HTERT RPE-1 (cell line): Measurements from ENCODE around the gene ATP1A1.

Source experiments
- in situ Hi-C: fragments of 300-500 bp; cut with MboI; formaldehyde crosslinking; loops from 4 replicates; pipeline ENCODE4 v1.14.3; 2020; ENCODE audit warnings: low sequenced_read_pairs

ATP1A1 gene

GRCh38 chr1:116412480-116412798, 39.4 kb downstream of the ATP1A1 start:
- in situ Hi-C loops, result no loop called here

DNA sequence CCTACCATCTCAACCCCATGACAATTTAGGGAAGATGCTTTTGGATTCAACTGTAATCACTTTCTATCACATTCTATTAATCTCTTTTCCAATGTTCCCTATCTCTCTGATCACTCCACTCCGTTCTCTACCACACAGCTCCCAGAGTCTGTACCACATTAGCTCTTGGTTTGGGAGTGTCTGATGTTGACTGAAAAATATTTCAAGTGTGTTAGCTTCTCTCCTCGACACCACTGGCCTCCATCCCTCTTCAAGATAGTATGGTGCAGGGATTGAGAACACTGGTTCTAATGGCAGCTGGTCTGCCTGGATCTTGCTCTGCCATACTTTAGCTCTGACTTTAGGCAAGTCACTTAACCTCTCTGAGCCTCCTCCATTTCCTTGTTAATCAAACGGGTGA, 39.9 kb downstream of the ATP1A1 start:
- in situ Hi-C loops, result no loop called here

DNA sequence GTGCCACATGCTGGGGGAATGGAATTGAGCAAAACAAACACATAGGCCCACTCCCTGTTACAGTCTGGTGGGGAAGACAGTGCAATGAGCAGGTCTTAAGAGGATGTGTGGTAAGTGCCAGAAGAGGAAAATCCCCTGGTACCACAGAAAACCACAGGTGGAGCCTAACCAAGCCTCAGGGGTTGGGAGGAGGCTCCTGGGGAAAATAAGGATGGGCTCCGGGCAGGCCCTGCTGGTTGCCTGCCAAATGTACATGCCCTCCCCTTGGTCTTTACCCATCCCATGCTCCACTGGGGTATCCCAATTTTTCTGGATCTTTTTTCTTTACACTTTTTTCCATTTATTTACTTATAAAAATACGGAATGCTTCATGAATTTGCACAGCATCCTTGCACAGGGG, 40.4 kb downstream of the ATP1A1 start:
- in situ Hi-C loops, result no loop called here

- in situ Hi-C loops, result no loop called here
These were observed 41.3 kb downstream of the ATP1A1 start for GRCh38 chr1:116414364-116414763.

DNA sequence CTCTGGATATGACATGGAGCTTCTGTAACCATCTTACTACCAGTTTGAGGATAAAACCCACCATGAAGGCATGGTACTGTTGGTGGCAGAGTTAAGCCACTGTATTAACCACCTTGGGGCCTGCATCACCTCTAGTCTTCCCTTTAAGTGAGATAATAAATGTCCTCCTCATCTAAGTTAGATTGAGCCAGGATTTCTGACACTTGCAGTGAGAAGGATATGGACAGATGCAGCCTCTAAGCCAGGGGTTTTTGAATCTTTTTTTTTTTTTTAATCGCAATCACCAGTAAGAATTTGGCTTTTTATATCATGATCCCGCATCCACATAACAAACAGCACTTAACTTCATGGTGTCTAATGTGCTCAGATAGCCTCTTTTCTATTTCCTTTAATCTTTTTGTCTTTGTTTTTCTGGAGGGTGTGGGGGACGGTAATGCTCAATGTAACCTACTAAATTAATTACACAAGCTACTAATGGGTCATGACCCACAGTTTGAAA, 42.2 kb downstream of the ATP1A1 start:
- in situ Hi-C loops, result no loop called here

DNA sequence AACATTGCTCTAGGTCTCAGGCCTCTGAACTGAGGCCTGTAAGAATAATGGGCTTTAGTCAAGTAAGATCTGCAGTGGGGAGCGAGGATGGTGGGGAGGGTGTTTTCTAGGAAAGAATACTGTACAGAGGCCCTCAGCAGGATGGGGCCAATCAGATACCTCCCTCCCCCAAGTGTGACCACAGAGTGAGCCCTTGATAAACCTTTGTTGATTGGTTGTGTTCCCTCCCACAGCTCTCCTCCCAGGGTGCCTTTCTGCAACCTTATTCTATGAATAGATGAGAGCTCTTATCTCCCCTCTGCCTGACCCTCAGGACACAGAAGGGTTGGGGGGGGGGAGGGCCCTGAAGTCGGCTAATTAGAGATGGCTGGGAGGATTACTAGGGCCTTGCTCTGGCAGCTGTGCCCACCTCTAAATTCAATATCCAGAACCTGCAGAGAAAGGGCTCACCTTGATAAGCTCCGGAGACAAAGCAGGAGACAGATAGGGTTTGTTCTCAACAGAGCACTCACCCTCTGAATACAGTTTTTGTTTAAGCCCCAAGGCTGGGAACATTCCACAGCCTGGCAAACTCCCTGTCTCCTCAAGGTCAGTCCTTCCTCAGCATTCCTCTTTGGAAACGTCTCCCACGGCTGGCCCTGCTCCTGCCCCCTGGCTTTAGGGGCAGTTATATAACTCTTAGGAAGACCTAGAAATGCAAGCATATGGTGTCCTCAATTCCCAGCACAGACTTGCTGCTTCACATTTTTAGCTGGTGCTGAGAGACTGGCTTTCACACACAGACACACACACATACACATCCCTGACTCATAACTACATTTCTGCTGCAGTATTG, 42.9 kb downstream of the ATP1A1 start:
- in situ Hi-C loops, result no loop called here

GRCh38 chr1:116416854-116417513, 43.9 kb downstream of the ATP1A1 start:
- in situ Hi-C loops, result no loop called here

GRCh38 chr1:116417678-116418077, 44.6 kb downstream of the ATP1A1 start:
- in situ Hi-C loops, result no loop called here

DNA sequence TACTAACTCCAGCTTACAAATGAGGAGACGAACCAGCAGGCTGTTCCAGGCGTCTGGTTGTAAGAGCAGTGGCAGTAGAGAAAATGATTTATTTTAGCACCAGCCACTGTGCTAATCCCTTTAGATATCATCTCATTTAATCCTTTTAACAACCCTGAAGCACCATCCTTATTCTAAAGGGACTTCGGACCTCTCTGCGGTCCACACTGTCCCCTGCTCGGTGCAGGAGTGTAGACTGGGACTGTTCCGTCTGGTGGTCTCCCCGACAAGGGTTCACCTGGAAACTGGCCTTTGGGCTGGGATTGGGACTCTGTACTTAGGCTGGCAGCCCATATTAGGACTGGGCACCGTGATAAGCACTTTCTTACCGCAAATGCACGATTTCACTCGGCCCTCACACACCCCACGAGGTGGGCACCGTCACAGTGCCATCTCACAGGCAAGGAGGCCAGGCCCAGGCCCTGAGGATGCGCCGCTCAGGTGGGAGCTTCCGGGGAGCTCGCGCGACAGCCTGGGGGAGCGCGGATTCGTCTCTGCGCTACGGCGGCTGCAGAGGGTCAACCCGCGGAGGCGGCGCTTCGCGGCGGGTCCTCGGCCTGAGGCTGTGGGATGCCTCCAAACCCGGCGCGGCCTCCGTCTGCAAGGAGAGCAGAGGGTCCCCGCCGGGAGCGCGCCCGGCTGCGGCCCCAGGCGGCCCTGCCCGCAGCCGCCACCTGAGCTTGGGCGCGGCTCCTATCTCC, 45.2 kb downstream of the ATP1A1 start:
- in situ Hi-C loops, result no loop called here

- in situ Hi-C loops, result no loop called here
These were observed 47.6 kb downstream of the ATP1A1 start for GRCh38 chr1:116420417-116421200.

DNA sequence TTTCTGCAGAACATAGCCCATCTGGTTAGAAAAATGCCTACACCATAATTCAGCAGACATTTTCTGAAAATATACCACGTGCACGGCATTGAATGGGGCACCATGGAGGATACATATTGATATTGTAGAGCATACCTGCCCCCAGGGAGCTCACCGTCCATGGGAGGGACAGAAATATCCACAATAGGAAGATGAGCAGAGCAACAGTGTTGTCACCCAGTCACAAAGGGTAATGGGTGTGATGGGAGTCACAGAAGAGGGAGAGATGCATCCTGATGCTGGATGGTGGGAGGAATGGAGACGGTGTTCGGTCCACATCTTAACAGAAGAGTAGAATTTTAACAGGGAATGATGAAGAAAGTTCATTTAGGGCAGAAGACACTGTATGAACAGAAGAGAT, 51.4 kb downstream of the ATP1A1 start:
- in situ Hi-C loops, result no loop called here

DNA sequence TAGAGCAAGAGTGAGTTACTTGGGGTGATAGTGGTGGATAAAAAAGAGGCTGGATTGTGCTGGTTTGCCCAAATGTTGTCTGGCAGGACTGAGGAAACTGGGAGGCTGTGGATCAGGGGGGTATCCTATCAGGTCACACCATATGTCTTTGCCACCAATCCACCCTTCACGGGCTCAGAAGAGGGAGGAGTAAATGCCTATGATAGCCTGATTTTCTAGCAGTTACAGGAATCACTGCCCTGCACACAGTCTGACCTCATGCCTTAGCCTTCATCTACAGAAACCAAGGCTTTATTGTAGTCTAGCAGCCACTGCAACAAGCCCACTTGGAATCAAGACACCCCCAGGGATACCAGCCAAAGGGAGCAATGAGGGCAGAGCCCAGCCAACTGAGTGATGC, 51.8 kb downstream of the ATP1A1 start:
- in situ Hi-C loops, result no loop called here

- in situ Hi-C loops, result no loop called here
These were observed 52.9 kb downstream of the ATP1A1 start for GRCh38 chr1:116425987-116426386.

GRCh38 chr1:116426401-116426800, 53.4 kb downstream of the ATP1A1 start:
- in situ Hi-C loops, result no loop called here

DNA sequence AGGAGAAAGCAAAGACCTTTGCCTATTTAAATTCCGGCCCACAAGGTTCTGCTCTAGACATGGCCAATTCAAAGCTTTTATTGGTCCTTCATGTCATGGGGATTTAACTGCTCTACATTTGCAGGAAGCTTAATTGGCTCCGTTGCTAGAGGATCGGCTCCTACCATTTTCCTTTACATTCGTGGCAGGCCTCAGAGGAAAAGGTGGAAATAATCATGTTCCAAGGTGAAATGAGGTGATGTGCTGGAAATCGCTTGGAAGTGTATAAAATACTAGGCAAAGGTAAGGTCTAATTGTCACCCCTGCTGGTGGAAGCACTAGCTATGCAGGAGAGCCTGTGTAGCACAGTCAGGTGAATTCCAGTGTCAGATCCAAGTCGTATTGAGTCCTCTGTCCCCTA, 55.5 kb downstream of the ATP1A1 start:
- in situ Hi-C loops, result no loop called here

GRCh38 chr1:116429821-116430374, 56.9 kb downstream of the ATP1A1 start:
- in situ Hi-C loops, result no loop called here

DNA sequence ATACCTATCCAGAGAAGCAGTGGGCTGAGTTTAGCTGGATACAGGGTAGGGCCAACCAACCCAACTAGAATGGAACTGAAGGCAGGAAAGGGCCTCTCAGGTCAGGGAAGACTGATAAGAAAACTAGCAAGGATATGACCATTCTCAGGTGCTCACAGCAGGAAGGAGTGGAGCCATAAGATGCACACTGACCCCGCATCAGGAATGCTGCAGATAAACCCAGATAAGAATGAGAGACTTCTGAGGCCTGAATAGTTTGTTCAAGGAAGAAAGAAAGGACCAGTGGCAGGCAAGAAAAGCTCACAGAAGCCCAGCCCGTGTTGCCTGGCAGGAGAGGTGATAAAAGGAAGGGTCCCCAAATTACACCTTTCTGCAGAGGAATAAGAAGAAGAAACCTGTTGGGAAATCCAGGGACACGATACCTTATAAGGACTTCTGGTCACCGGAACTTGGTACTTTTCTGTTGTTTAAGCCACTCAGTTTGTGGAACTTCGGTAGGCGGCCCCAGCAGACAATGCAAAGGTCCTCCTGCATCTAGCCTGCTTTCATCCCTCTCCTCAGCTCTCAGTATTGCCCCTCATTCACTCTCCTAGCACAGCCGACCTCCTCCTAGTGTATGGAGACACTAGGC, 58.9 kb downstream of the ATP1A1 start:
- in situ Hi-C loops, result no loop called here

- in situ Hi-C loops, result no loop called here
These were observed 59.7 kb downstream of the ATP1A1 start for GRCh38 chr1:116432655-116433265.

DNA sequence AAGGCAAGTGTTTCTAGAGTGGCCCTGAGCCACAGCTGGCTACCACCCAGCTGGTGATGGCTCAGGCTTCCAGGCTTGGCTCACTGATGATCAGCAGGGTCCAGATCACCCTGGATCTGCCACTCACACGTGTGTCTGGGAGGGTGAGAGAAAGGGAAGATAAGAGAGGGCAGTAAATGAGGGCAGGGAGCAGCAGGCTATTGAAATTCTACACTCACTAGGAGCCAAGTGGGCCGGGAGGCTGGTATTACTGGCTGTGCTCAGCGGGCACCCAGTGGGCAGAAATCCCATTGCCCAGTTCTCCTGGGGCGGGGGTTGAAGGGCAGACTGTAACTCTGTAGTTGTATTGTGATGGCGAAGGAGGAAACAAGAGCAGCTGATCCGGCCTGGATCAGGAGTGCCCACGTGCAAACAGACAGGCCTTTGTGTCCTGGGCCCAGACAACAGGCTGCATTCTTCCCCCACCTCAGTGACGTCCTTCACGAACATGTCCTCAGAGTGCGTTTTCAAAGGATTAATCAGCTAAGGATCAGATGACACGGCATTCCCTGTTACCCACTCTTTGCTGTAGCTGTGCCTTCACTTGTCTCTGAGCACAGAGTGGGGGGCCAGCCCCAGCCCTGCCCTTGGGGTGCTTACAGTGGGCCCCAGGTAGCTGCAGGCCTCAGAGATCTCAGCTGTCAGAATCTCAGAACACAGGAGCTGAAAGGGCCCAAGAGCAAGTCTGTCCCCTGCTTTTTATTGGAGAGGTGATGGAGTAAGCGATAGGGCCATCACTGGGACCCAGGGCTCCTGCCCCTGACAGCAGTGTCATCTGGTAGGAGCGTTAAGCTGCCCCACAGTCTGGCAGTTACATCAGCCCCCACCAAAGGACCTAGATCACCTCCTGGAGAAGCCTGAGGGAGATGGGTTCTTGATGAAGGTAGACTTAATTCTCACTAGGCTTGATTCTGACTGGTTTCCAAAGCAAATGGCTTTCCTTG, 60.5 kb downstream of the ATP1A1 start:
- in situ Hi-C loops, result no loop called here
